Measurements from ENCODE around the gene KRTAP5-5.
A peak's percentile ranks its signal among the peaks of the same experiment; 100 is the strongest.
"Not testable (repeated sequence)": the region's sequence is repeated elsewhere in the genome, so short reads cannot be mapped to it uniquely, and the experiment has no call there.

KRTAP5-5 gene

GRCh38 chr11:1607901-1608300 lies 21.7 kb upstream of the KRTAP5-5 start:
- not testable (repeated sequence) for DNase-seq

- DNase-seq: peak; percentile 51
These were observed 21.2 kb upstream of the KRTAP5-5 start, which contains the start of gene KRTAP5-3 for GRCh38 chr11:1608363-1608762. Gene KRTAP5-3 (minus strand): TSS chr11:1608463. CDS start chr11:1608385, 78 bp downstream.

GRCh38 chr11:1618231-1618630 lies 11.3 kb upstream of the KRTAP5-5 start:
- DNase-seq: no peak

- DNase-seq: no peak
These were observed 10.1 kb upstream of the KRTAP5-5 start for GRCh38 chr11:1619449-1619848.

GRCh38 chr11:1622086-1622485 lies 7.5 kb upstream of the KRTAP5-5 start, which contains the start of gene KRTAP5-4:
Gene KRTAP5-4 (minus strand): TSS chr11:1622138. CDS start chr11:1622093, 45 bp downstream.
- DNase-seq: peak; percentile 61

- no peak for DNase-seq
These were observed 5.9 kb upstream of the KRTAP5-5 start for GRCh38 chr11:1623716-1624115.

- no peak for DNase-seq
These were observed 5.0 kb upstream of the KRTAP5-5 start for GRCh38 chr11:1624621-1625020.

- no peak for DNase-seq
These were observed 4.0 kb upstream of the KRTAP5-5 start for GRCh38 chr11:1625541-1625940.

- DNase-seq: peak; percentile 76
These were observed 859 bp upstream of the KRTAP5-5 start for GRCh38 chr11:1628506-1629325.

- DNase-seq: peak; percentile 48
These were observed 696 bp downstream of the KRTAP5-5 start for GRCh38 chr11:1630271-1630670.

- no peak for DNase-seq
These were observed 1.5 kb downstream of the KRTAP5-5 start for GRCh38 chr11:1631066-1631568.

GRCh38 chr11:1632053-1632714 lies 2.6 kb downstream of the KRTAP5-5 start:
- peak; percentile 35 for DNase-seq

GRCh38 chr11:1633864-1634263 lies 4.3 kb downstream of the KRTAP5-5 start:
- no peak for DNase-seq

- DNase-seq: no peak
These were observed 6.8 kb downstream of the KRTAP5-5 start for GRCh38 chr11:1636291-1636950.

GRCh38 chr11:1637628-1638027 lies 8.1 kb downstream of the KRTAP5-5 start:
- no peak for DNase-seq

- no peak for DNase-seq
These were observed 8.8 kb downstream of the KRTAP5-5 start for GRCh38 chr11:1638344-1638743.

GRCh38 chr11:1639102-1639620 lies 9.6 kb downstream of the KRTAP5-5 start:
- DNase-seq: no peak

- DNase-seq: no peak
These were observed 10.1 kb downstream of the KRTAP5-5 start for GRCh38 chr11:1639666-1640065.

GRCh38 chr11:1640076-1640946 lies 10.7 kb downstream of the KRTAP5-5 start:
- DNase-seq: peak; percentile 76

- no peak for DNase-seq
These were observed 11.5 kb downstream of the KRTAP5-5 start for GRCh38 chr11:1641096-1641495.

- no peak for DNase-seq
These were observed 12.9 kb downstream of the KRTAP5-5 start for GRCh38 chr11:1642288-1643145.
